Caco-2 (cell line): ENCODE data around the gene ADARB1. TPM values are rescaled to one million over a fixed set of nuclear protein-coding genes. Genes with fewer than 3 reads are reported as not detected.

Experiments used
- BruUV-seq: library from RNA; stranded (reverse); fragments of 400-500 nt; replicated peaks from 2 replicates; lab custom pipeline; 2021; lab: Mats Ljungman, UMichigan
- CTCF ChIA-PET: fragments of 300-600 bp; sonication (Branson Sonifier 250); formaldehyde crosslinking; loops from one replicate; lab custom pipeline; 2022; ENCODE audit warnings: antibody characterized with exemption; lab: Charles Lee
- POLR2A ChIA-PET: fragments of 300-600 bp; sonication (Branson Sonifier 250); formaldehyde crosslinking; loops from one replicate; lab custom pipeline; 2022; ENCODE audit warnings: antibody characterized with exemption; lab: Charles Lee
- DNase-seq, 2 experiments: peaks; one replicate each; pipeline versions ENCODE4 v3.0.0 to v3.0.0-alpha.2; 2020 to 2022
- H3K27me3 ChIP-seq: replicated peaks from 2 replicates; pipeline ENCODE4 v1.6.0; 2011; ENCODE audit warnings: low read length; ENCODE audit not compliant: control insufficient read depth, insufficient read depth
- H3K36me3 ChIP-seq: 2 replicates; pipeline ENCODE4 v1.5.1; 2011; ENCODE audit warnings: low read length; ENCODE audit not compliant: control insufficient read depth, insufficient read depth
- H3K4me1 ChIP-seq: fragments of 250-450 bp; sonication (Bioruptor Pico); 2 replicates; pipeline ENCODE4 v1.5.1; 2020; ENCODE audit warnings: mild to moderate bottlenecking
- H3K4me3 ChIP-seq: 2 replicates; pipeline ENCODE4 v1.5.1; 2011; ENCODE audit warnings: low read depth, mild to moderate bottlenecking, control low read depth, low read length
- H3K9me3 ChIP-seq: fragments of 250-450 bp; sonication (Bioruptor Pico); 2 replicates; pipeline ENCODE4 v1.5.1; 2020; ENCODE audit warnings: mild to moderate bottlenecking, moderate library complexity
- H3K27ac Mint-ChIP-seq: one replicate; pipeline ENCODE4 v1.8.0; 2022; ENCODE audit warnings: mixed read lengths; ENCODE audit not compliant: unreplicated experiment
- H3K27me3 Mint-ChIP-seq: one replicate; pipeline ENCODE4 v1.8.0; 2022; ENCODE audit warnings: mixed read lengths; ENCODE audit not compliant: insufficient read depth, unreplicated experiment
- H3K36me3 Mint-ChIP-seq: one replicate; pipeline ENCODE4 v1.8.0; 2022; ENCODE audit warnings: mild to moderate bottlenecking, mixed read lengths; ENCODE audit not compliant: insufficient read depth, unreplicated experiment
- H3K4me1 Mint-ChIP-seq: one replicate; pipeline ENCODE4 v1.8.0; 2022; ENCODE audit warnings: low read depth, mixed read lengths; ENCODE audit not compliant: unreplicated experiment
- H3K4me3 Mint-ChIP-seq: one replicate; pipeline ENCODE4 v1.8.0; 2022; ENCODE audit warnings: mild to moderate bottlenecking, moderate library complexity, mixed read lengths; ENCODE audit not compliant: unreplicated experiment
- H3K9me3 Mint-ChIP-seq: one replicate; pipeline ENCODE4 v1.8.0; 2022; ENCODE audit warnings: mixed read lengths; ENCODE audit not compliant: unreplicated experiment
- CTCF ChIP-seq, 2 experiments: fragments of 200-600 bp in 1 of 2; IDR thresholded peaks; 1 replicate in 1 of 2; 2 replicates in 1 of 2; pipeline versions ENCODE4 v1.5.1 to v1.8.0; 2011 to 2022; ENCODE audit warnings: antibody characterized with exemption in 1 of 2, control low read depth in 1 of 2, inconsistent platforms in 1 of 2, low read depth in 1 of 2, low read length in 1 of 2, mild to moderate bottlenecking in 1 of 2, moderate library complexity in 1 of 2; ENCODE audit not compliant: insufficient read depth in 1 of 2, severe bottlenecking in 1 of 2, unreplicated experiment in 1 of 2
- intact Hi-C: fragments of 100-400 bp; cut with micrococcal nuclease; formaldehyde crosslinking; loops from one replicate; pipeline ENCODE4 v1.10.0; 2022; ENCODE audit not compliant: unreplicated experiment
- total RNA-seq: library from RNA; stranded (reverse); gene quantifications from 2 replicates; pipeline ENCODE4 v1.2.3, GENCODE V29; 2022

ADARB1 gene
- total RNA-seq, 1 experiment from 2014 or later: 25.4 TPM

GRCh38 chr21:45163413-45164123, 89.2 kb downstream of the ADARB1 start:
- BruUV-seq: no TSS peak
- H3K4me1 Mint-ChIP-seq: no peaks in the 10 kb centered on the region
- intact Hi-C loops: no loop called here
- TF ChIP-seq CTCF (IDR thresholded peaks at IDR 0.05; ENCODE audit: insufficient read depth in 1 of 2, low read depth in 1 of 2, low read length in 1 of 2, severe bottlenecking in 1 of 2, unreplicated experiment in 1 of 2): no peak
- H3K36me3 ChIP-seq: no peaks in the 10 kb centered on the region; the same call in 1 of the 2 replicates
- no peaks in the 10 kb centered on the region for H3K9me3 Mint-ChIP-seq
- no peak overlapping the region for H3K27ac Mint-ChIP-seq
- no peak for DNase-seq
- H3K27me3 ChIP-seq: no peaks in the 10 kb centered on the region
- H3K4me3 ChIP-seq: no peak overlapping the region
- H3K9me3 ChIP-seq: no peaks in the 10 kb centered on the region
- no peak overlapping the region for H3K4me3 Mint-ChIP-seq
- H3K4me1 ChIP-seq: no peaks in the 10 kb centered on the region
- CTCF ChIA-PET: no interaction called here
- H3K36me3 Mint-ChIP-seq: no peaks in the 10 kb centered on the region
- POLR2A ChIA-PET: no interaction called here
- H3K27me3 Mint-ChIP-seq: no peaks in the 10 kb centered on the region

GRCh38 chr21:45164124-45164511, 89.7 kb downstream of the ADARB1 start:
- POLR2A ChIA-PET: no interaction called here
- no peak overlapping the region for H3K4me3 ChIP-seq

GRCh38 chr21:45164838-45165237, 90.5 kb downstream of the ADARB1 start:
- intact Hi-C loops: no loop called here
- H3K9me3 Mint-ChIP-seq: no peaks in the 10 kb centered on the region
- H3K27me3 Mint-ChIP-seq: no peaks in the 10 kb centered on the region
- POLR2A ChIA-PET: no interaction called here
- H3K4me1 ChIP-seq: no peaks in the 10 kb centered on the region
- CTCF ChIA-PET: no interaction called here
- no peak overlapping the region for H3K4me3 ChIP-seq
- H3K27me3 ChIP-seq: no peaks in the 10 kb centered on the region
- H3K36me3 Mint-ChIP-seq: no peaks in the 10 kb centered on the region
- no peak for TF ChIP-seq CTCF (IDR thresholded peaks at IDR 0.05; ENCODE audit: insufficient read depth in 1 of 2, low read depth in 1 of 2, low read length in 1 of 2, severe bottlenecking in 1 of 2, unreplicated experiment in 1 of 2)
- no peak overlapping the region for H3K27ac Mint-ChIP-seq
- no peaks in the 10 kb centered on the region for H3K4me1 Mint-ChIP-seq
- no peak for DNase-seq
- no TSS peak for BruUV-seq
- H3K36me3 ChIP-seq: no peaks in the 10 kb centered on the region; the same call in 1 of the 2 replicates
- H3K4me3 Mint-ChIP-seq: no peak overlapping the region
- H3K9me3 ChIP-seq: no peaks in the 10 kb centered on the region

More at GRCh38 chr21:45164124-45164511, 89.7 kb downstream of the ADARB1 start:
- no peaks in the 10 kb centered on the region for H3K9me3 ChIP-seq
- H3K27me3 Mint-ChIP-seq: no peaks in the 10 kb centered on the region
- TF ChIP-seq CTCF (IDR thresholded peaks at IDR 0.05; ENCODE audit: insufficient read depth in 1 of 2, low read depth in 1 of 2, low read length in 1 of 2, severe bottlenecking in 1 of 2, unreplicated experiment in 1 of 2): no peak
- H3K27me3 ChIP-seq: no peaks in the 10 kb centered on the region
- no peaks in the 10 kb centered on the region for H3K4me1 Mint-ChIP-seq
- no peak for DNase-seq
- no peaks in the 10 kb centered on the region; the same call in 1 of the 2 replicates for H3K36me3 ChIP-seq
- H3K4me3 Mint-ChIP-seq: no peak overlapping the region
- intact Hi-C loops: no loop called here
- H3K9me3 Mint-ChIP-seq: no peaks in the 10 kb centered on the region
- no peaks in the 10 kb centered on the region for H3K36me3 Mint-ChIP-seq
- CTCF ChIA-PET: no interaction called here
- no peak overlapping the region for H3K27ac Mint-ChIP-seq
- no peaks in the 10 kb centered on the region for H3K4me1 ChIP-seq
- no TSS peak for BruUV-seq
